ENCODE results near the gene ECE2. TPM values are rescaled to one million over a fixed set of nuclear protein-coding genes. Genes with fewer than 3 reads are reported as not detected.
"Not testable (repeated sequence)": the region's sequence is repeated elsewhere in the genome, so short reads cannot be mapped to it uniquely, and the experiment has no call there.

The ECE2 gene
- polyA plus RNA-seq, 1 donor, result not detected

- DNase-seq, result not testable (repeated sequence)
Measured at GRCh38 chr3:184267249-184267648, 8.6 kb upstream of the ECE2 start.

DNA sequence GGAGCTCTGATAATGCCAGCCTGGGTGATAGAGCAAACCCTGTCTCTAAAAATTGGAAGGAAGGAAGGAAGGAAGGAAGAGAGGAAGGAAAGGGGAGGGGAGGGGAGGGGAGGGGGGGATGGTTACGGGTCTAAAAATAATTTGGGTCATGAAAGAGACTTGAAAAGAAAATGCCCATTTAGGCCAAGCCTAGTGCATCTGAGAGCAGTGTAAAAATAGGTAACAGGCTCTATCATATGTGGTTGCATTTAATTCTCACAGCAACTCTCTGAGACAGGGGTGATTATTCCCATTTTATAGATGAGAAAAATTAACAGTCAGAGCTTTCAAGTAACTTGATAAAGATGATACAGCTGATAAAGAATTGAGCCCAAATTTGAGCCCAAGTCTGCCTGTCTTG is 3.6 kb upstream of the ECE2 start:
- DNase-seq, result no peak

DNA sequence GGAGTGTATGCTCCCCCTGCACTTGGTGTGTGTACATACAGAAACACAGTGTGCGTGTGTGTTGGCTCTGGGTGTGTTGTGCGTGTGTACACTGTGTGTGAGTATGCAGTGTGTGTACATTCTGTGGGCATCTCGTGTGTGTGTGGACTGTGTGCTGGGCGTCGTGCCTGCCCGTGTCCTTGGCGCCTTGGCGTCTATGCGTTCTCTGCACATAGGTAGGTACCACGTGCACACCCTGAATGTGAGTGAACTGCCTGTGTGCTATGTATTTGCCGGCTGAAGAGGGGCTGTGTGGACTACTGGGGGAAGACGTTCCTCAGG is 481 bp upstream of the ECE2 start:
- no peak for DNase-seq

GRCh38 chr3:184277366-184277765 is 1.5 kb downstream of the ECE2 start:
- no peak for DNase-seq

DNA sequence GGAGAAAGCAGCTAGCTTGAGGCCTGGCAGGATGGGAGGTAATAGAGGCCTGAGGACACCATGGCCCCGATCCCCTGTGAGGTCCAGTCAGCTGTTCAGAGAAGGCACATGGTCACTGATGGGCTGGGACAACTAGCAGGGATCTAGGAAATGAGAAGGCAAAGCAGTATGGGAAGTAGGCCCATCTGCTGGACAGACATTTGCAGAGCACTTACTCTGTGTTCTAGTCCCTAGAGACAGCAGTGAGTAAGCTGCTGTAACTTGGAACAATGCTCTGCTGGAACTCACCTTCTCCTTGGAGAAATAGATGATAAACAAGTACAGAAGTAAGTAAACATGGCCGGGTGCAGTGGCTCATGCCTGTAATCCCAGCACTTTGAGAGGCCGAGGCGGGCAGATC is 7.1 kb downstream of the ECE2 start:
- no peak for DNase-seq

GRCh38 chr3:184283681-184284080 is 7.9 kb downstream of the ECE2 start:
- no peak for DNase-seq

DNA sequence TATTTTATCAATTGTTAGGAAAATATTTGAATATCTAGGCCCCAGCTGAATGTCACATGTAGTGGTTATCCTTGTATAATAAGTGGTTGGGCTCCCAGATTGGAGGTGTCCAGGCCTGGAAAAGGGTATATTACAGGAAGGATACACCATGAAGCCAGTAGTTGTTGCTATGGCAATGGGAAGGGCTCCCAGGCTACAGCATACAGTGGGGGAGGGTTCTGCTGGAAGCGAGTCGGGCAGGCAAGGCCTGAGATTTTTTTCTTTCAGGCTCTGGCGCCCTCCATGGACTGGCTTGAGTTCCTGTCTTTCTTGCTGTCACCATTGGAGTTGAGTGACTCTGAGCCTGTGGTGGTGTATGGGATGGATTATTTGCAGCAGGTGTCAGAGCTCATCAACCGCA is 8.9 kb downstream of the ECE2 start:
- DNase-seq, result peak; percentile 86

DNA sequence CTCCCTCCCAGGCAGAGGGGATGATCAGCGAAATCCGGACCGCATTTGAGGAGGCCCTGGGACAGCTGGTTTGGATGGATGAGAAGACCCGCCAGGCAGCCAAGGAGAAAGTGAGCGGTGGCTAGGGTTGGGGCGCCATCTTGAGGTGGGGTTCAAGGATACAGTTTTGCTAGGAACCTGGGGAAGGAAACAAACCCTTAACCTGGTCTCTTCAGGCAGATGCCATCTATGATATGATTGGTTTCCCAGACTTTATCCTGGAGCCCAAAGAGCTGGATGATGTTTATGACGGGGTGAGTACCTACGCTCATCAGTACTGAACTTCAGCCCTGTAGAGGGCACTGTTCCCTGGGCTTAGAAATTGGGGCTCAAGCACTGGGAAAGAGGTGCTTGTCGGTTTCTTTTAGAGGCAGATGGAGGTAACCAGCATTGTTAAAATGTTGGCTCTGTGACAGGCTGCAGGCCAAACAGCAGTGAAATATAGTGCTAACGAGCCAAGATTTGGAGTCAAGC is 13.7 kb downstream of the ECE2 start:
- DNase-seq, result no peak

GRCh38 chr3:184290331-184290730 is 14.5 kb downstream of the ECE2 start:
- DNase-seq, result no peak

- DNase-seq, result no peak
Measured at GRCh38 chr3:184291044-184291737, 15.4 kb downstream of the ECE2 start.

GRCh38 chr3:184291738-184292445 is 16.1 kb downstream of the ECE2 start:
- no peak for DNase-seq

GRCh38 chr3:184295771-184296170 is 19.9 kb downstream of the ECE2 start:
- no peak for DNase-seq

DNA sequence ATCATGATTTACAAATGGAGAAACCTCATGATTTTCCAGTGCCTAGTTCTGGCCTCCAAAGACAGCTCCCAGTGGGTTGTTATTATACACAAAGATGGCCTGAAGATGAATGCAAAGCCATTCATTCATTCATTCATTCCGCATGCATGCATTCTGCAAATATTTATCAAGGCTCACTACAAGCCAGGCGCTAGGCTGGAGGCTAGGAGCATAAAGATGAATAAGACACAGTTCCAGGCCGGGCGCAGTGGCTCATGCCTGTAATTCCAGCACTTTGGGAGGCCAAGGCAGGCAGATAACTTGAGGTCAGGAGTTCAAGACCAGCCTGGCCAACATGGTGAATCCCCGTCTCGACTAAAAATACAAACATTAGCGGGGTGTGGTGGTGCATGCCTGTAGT is 20.8 kb downstream of the ECE2 start:
- no peak for DNase-seq

GRCh38 chr3:184298759-184299487 is 23.1 kb downstream of the ECE2 start, which contains the start of gene PSMD2:
Gene PSMD2, plus strand, starts transcription at chr3:184299241. Its CDS starts 26 bp downstream, at chr3:184299267.
- DNase-seq, result peak; percentile 97

DNA sequence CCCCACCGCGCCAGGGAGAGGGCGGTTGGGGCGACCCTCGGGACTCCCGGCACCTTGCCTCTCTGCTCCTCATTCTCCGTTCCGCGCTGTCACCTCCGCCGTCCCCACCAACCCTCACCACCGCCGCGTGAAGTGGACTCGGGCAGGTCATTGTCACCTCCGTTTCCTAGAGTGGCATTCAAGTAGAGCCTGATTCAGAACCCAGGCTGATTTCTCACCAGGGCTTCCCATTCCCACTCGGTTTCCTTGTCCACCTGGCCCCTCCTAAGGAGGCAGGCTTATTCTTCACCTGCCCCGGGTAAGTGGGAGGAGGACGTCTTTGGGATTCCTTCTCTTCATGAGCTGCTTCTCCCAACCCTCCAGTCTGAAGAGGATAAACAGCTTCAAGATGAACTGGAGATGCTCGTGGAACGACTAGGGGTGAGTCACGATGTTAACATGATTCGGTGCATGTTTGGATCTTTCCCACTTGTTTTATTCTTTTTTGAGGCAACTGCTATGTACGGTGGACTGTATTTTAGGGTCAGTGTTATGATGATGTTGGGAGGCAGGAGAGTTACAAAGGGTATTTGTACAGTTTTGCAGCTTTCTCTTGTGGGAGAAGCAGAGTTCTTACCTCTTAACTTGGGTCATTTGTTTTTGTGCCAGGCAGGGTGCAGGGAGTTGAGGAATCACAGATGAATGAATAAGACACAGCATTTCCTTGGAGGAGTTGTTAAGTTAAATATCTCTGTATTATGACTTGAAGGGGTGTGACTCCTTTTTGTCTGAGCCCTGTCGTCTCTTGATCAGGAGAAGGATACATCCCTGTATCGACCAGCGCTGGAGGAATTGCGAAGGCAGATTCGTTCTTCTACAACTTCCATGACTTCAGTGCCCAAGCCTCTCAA is 23.9 kb downstream of the ECE2 start:
- DNase-seq, result no peak

DNA sequence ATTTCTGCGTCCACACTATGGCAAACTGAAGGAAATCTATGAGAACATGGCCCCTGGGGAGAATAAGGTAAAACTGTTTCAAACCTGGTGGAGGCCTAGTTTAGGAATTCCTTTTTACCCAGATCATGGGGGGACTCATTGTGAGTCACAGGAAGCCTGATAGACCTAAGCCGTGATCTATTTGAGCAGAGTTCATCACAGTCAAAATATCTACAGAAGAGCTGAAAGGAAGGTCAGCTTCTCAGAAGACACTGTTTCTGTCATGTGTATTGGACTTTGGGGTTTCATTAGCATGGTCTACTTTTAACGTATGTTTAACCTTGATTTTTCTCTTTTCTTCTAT is 24.5 kb downstream of the ECE2 start:
- DNase-seq, result no peak

- no peak for DNase-seq
Measured at GRCh38 chr3:184305577-184305976, 29.8 kb downstream of the ECE2 start.

DNA sequence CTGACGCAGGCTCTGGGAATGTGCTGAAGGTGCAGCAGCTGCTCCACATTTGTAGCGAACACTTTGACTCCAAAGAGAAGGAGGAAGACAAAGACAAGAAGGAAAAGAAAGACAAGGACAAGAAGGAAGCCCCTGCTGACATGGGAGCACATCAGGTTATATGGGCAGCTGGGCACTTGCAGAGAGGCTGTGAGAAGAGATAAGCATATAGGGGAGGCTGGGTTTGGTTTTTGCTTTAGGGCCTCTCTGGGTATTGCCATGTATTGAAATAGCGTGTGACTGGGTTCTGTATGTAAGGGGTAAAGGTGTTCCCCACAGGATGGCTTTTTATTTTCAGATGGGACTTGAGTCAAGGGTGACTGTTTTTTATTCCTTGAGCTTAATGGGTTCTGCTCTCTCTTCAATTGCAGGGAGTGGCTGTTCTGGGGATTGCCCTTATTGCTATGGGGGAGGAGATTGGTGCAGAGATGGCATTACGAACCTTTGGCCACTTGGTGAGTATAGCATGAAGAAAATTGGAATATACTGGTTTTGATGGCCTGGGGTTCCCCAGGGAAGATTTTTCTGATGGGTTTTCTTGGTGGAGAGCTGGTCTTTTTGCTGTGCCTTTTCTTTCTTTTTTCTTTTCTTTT is 30.6 kb downstream of the ECE2 start:
- no peak for DNase-seq

- DNase-seq, result no peak
Measured at GRCh38 chr3:184307915-184308314, 32.1 kb downstream of the ECE2 start.

DNA sequence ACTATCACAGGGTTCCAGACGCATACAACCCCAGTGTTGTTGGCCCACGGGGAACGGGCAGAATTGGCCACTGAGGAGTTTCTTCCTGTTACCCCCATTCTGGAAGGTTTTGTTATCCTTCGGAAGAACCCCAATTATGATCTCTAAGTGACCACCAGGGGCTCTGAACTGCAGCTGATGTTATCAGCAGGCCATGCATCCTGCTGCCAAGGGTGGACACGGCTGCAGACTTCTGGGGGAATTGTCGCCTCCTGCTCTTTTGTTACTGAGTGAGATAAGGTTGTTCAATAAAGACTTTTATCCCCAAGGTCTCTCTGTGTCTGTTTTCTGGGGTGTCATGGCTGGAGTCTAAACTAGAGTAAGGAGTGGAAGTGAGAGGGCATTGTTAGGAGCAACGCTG is 32.9 kb downstream of the ECE2 start:
- no peak for DNase-seq

GRCh38 chr3:184311633-184312032 is 35.8 kb downstream of the ECE2 start:
- DNase-seq, result no peak

- peak; percentile 98 for DNase-seq
Measured at GRCh38 chr3:184314363-184314699, 38.5 kb downstream of the ECE2 start, which contains the start of gene EIF4G1. Gene EIF4G1, plus strand, starts transcription at chr3:184314606. Its CDS starts 1,191 bp downstream, at chr3:184315797.
